ENCODE results near the gene ARL11.

DNA sequence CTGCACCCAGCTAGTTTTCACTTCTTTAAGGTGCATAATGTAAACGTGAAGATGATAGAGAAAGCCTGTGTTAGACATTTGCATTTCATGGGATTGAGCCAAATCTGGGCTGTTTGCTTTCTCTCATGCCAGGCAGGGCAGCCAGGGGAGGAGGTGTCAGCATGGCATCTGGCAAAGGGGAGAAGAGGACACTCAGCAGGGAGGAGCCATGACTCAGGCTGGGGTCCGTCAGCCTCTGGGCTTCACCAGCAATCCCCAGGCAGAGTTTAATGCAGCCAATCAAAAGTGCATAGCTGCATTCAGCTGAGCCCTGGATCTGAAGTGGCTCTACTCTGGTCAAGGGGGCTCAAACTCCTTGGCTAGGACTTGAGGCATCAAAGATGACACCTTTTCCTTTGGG lies 39.5 kb downstream of the ARL11 start:
- TF ChIP-seq CTCF (IDR thresholded peaks at IDR 0.05) (no peak), POLR2A (IDR thresholded peaks at IDR 0.05) (no peak)

All from suprapubic skin (tissue), 3 donors.